Daoy (cell line): ENCODE measurements around the gene VAPB. TPM values are rescaled to one million over a fixed set of nuclear protein-coding genes. Genes with fewer than 3 reads are reported as not detected.

Experiments used
- DNase-seq: peaks from one replicate; pipeline ENCODE4 v3.0.0-alpha.2; 2015; ENCODE audit warnings: low read depth
- total RNA-seq: library from RNA; depleted of rRNA; stranded (reverse); fragments of >200 nt; shearing (Covaris generic); gene quantifications from 2 replicates; pipeline ENCODE4 v1.2.3, GENCODE V29; 2014

VAPB gene
- total RNA-seq, 1 experiment from 2014 or later = 6.7 TPM

DNA sequence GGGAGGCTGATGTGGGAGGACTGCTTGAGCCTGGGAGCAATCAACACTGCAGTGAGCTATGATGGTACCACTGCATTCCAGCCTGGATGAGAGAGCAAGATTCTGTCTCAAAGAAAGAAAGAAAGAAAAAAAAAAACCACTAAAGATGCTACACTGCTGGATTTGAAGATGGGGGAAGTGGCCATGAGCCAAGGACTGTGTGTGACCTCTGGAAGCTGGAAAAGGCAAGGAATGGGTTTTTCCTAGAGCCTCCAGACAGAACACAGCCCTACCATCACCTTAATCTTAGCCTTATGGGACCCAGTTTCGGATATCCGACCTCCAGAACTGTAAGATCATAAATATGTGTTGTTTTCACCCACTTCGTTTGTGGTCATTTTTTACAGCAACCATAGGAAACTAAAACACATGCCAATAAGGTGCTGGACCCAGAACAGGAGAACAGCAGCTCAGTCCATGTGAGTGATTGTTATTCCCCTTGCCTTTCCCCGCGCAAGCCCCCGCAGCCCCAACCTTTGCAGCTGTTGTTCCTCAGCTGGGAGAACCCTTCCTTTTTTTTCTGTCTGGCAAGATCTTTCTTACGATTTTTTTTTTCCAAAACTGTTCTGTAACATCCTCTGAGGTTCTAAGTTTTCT, 11.1 kb upstream of the VAPB start:
- no peak for DNase-seq

- DNase-seq = no peak
Observed at GRCh38 chr20:58378704-58379103, 10.3 kb upstream of the VAPB start.

DNA sequence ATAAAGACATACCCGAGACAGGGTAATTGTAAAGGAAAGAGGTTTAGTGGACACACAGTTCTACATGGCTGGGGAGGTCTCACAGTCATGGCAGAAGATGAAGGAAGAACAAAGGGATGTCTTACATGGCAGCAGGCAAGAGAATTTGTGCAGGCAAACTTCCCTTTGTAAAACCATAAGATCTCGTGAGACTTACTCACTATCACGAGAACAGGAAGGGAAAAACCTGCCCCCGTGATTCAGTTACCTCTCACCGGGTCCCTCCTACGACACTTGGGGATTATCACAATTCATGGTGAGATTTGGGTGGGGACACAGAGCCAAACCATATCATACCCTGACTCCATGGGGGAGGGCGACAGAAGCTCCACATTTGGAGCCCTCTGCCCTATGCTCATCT, 7.4 kb upstream of the VAPB start:
- no peak for DNase-seq

DNA sequence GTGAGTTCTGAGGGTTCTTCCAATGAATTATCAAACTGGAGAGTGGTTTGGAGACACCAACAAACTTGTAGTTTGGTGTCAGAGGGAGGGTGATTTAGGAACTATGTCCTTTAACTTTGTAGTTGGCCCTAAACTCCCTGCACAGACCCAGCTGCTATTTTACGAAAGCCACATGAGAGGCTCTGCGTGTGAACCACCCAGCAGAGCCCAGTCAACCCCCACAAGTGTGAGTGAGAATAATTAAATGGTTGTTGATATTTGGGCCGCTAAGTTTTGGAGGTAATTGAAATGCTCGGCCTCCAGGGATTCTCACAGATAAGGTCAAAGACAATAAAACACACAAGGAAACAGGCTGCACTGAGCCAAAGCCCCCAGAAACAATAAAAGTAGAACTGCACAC, 6.9 kb upstream of the VAPB start:
- no peak for DNase-seq

- DNase-seq = no peak
Observed at GRCh38 chr20:58384821-58385220, 4.2 kb upstream of the VAPB start.

DNA sequence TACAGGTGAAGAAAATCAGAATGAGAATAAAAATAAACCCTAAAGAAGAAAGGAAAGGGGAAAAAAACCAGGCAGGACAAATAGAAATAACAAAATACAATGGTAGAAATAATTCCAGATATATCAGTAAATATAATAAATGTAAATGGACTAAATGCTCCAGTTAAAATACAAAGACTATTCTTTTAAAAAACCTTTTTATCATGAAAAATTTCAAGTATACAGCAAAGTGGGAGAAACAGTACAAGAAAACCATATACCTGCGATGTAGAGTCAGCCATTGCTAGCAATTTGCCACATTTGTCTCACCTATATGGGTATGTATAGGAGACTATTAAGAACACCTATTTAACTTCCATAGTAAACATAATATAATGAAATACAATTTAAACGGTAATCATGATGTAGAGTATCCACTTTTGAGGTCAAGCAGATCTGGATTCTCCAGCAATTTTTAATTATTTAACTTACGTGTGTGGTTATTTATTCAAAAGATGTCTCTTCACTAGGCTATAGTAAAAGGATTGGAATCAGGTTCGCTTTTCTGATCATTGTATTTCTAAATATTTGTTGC, 914 bp upstream of the VAPB start:
- DNase-seq = no peak

- peak; percentile 47 for DNase-seq
Observed at GRCh38 chr20:58389324-58389967, 417 bp downstream of the VAPB start.

DNA sequence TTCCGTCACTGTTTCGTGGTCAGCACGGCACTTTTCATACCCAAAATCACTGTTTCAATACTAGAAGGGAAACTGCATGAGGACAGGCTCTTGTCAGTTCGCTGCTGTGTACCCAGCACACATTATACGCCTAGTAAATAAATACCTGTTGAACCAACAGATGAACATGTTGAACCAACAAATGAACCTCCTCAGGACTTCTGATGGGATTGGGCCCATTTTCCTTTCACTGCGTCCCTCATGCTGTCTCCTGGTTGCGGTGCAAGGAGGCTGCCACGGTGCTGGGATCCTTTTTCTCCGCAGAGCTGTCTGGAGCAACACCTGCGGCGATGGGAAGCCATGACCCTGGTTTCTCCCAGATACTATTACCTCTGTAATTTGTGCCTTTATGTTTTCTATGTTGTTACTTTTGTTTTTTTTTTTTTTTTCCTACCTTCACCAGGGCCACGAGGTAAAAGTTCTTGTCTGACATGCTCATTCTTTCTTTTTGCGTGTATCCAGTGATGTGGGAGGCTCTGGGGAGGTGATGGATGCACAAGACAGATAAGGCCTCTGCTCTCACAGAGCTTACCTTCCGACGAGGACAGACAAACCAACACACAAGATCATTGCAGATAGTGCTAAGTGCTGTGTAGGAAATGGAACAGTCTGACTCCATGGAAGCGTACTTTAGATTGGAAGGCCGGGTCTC, 1.1 kb downstream of the VAPB start:
- DNase-seq = no peak

DNA sequence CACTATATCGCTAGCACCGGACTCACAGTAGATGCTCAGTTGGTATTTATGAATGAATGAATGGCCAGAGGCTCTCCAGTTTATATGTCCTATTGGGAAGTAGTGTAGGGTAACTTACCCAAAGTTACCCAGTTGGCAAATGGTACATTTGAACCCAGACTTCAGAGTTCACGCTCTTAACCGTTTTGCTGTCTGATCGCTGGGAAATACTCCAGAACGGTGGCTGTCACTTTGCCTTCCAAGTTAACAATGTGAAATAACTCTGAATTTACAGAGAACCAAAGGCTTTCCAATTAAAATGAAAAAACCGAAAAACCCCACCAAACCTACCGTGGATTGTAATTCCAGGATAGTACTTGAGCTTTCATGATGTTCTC, 1.6 kb downstream of the VAPB start:
- DNase-seq = no peak

DNA sequence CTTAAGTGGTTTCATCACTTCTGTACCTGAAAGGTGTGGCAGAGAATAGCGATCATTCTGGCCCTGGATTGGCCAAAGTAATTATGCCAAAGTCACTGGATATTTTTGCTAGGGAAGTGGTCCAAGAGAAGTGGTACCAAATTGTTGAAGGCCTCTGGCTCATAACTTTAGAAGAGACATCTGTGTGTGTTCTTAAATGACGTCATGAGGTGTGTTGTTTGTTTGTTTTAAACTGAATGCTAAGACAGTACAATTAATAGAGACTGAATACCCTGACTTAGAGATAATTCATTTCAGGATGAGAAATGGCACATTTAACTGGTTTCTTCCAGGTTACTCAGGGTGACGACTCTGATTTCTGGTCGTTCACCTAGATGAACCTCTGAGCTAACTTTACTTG, 3.3 kb downstream of the VAPB start:
- DNase-seq = no peak

- no peak for DNase-seq
Observed at GRCh38 chr20:58393299-58393698, 4.3 kb downstream of the VAPB start.

DNA sequence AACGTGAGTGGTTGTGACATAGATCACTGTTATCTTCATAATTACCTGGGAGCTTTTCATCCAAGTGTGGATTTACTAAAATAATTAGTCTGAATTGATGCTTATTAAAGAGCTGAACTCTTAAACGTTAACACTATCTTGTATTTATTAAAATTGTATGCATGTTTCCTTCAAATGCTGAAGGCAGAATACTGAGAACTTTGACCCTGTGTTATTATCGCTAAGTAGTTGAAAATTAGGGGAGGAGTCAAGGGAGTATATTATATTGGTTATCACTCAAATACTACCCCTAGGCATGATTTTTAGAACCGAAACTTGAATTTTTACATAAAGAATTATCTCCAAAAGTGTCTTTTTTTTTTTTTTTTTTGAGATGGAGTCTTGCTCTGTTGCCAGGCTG, 5.8 kb downstream of the VAPB start:
- DNase-seq = no peak

DNA sequence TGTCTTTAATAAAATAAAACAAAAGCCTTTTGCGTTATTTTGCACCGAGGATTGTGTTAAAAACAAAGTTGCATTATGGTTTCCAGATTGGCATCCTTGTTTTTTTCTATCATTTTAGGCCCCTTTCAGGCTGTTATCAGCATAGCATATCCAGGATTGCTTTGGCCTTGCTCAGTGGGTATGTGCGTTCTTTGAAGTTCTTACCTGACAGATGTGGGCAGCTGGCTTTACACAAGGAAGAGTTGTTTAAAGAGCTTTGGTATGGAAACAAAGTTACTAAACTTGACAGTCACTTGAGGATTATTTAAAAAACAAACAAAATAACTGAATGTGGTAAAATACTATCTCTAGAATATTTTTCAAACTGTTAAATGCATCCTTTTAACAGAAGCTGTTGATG, 6.6 kb downstream of the VAPB start:
- DNase-seq = no peak

DNA sequence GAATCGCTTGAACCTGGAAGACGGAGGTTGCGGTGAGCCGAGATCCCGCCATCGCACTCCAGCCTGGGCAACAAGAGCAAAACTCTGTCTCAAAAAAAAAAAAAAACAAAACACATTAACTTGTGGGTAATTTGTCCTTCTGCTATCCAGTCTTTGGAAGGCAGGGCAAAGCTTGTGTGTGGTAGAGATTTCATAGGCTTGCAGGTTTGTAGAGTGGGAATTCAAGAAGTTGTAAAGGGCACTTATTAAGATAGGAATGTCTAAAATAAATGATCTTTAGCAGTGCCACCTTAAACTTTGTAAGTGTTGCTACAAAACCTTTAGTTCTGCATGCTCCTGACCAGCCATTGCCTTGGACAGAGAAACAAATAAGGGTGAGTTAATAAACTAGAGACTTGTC, 8.4 kb downstream of the VAPB start:
- no peak for DNase-seq

DNA sequence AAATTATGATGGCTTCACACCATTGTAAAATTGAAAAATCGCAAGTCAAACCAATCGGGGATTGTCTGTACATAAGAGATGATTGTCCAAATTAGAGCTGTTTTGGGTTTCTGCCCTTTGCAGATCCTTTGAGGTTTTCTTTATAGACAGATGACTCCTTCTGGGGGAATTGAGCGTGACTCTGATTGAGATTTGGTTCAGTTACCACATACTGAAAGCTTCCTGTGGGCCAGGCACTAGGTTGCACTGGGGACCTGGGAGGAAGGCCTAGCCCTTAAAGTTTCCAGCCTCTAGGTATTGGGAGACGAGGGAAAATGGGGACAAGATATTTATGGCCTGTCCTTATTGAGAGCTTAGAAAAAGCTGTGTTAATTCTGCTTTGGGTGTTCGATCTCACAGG, 9.2 kb downstream of the VAPB start:
- no peak for DNase-seq

- DNase-seq = no peak
Observed at GRCh38 chr20:58399926-58400325, 10.9 kb downstream of the VAPB start.

DNA sequence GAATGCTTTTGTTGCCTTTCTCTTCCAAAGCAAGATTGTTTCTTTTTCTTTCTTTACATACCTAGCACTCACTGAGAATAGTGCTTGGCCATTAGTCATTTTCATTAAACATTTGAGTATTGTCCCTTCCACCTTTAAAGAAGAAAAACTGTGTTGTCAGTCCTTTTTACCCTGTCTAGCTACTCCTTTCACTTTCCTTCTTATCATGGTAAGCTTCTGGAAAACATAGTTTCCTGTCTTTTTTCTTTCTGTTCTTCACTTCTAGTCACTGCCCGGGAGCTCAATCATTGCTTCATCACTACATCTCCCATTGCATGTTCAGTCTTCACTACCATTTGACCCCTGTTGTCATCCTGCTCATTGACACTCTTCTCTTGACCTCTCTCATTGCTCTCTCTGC, 12.1 kb downstream of the VAPB start:
- DNase-seq = no peak

GRCh38 chr20:58402305-58402704, 13.3 kb downstream of the VAPB start:
- DNase-seq = no peak

DNA sequence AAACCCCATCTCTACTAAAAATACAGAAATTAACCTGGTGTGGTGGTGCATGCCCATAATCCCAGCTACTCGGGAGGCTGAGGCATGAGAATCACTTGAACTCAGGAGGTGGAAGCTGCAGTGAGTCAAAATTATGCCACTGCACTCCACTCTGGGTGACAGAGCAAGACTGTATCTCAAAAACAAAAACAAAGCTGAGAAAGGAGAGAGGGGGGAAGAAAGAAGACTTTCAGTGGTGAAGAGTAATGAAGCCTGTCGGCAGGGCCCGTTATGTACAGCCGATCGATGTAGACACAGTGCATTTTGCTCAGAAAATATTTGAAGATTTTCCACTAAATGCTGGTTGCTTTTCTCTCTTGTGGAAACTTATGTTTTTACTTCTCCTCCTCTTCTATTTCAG, 13.8 kb downstream of the VAPB start:
- DNase-seq = no peak

- no peak for DNase-seq
Observed at GRCh38 chr20:58403272-58403671, 14.2 kb downstream of the VAPB start.

- no peak for DNase-seq
Observed at GRCh38 chr20:58405504-58406291, 16.7 kb downstream of the VAPB start.

GRCh38 chr20:58406422-58407001, 17.5 kb downstream of the VAPB start:
- peak; percentile 13 for DNase-seq
